Activated CD4-positive, alpha-beta T cell treated with anti-CD3 and anti-CD28 coated beads, Interleukin-2, amount 10 ng/mL, durations not matched to agents 24 days and 14 days (primary cell): Measurements from ENCODE around the gene ALG1L2. TPM values are rescaled to one million over a fixed set of nuclear protein-coding genes. Genes with fewer than 3 reads are reported as not detected.
"Not testable (repeated sequence)": the region's sequence is repeated elsewhere in the genome, so short reads cannot be mapped to it uniquely, and the experiment has no call there.

ENCODE experiments used
- DNase-seq: peaks from one replicate; pipeline ENCODE4 v3.0.0; 2022
- H3K27ac Mint-ChIP-seq: one replicate; pipeline ENCODE4 v1.8.0; 2022; ENCODE audit warnings: mild to moderate bottlenecking, mixed read lengths
- H3K27me3 Mint-ChIP-seq: one replicate; pipeline ENCODE4 v1.8.0; 2022; ENCODE audit warnings: mixed read lengths
- H3K36me3 Mint-ChIP-seq: one replicate; pipeline ENCODE4 v1.8.0; 2022; ENCODE audit warnings: low read depth, mild to moderate bottlenecking, mixed read lengths
- H3K4me1 Mint-ChIP-seq: one replicate; pipeline ENCODE4 v1.8.0; 2021; ENCODE audit warnings: mixed read lengths
- H3K4me3 Mint-ChIP-seq: one replicate; pipeline ENCODE4 v1.8.0; 2022; ENCODE audit warnings: mild to moderate bottlenecking, moderate library complexity, mixed read lengths
- H3K9me3 Mint-ChIP-seq: one replicate; pipeline ENCODE4 v1.8.0; 2021; ENCODE audit warnings: mixed read lengths
- intact Hi-C: fragments of 100-400 bp; cut with micrococcal nuclease; formaldehyde crosslinking; loops from one replicate; pipeline ENCODE4 v1.15.1; 2023
- total RNA-seq: library from RNA; stranded (reverse); gene quantifications from 2 replicates; pipeline ENCODE4 v1.2.3, GENCODE V29; 2022

The ALG1L2 gene
- total RNA-seq, 1 donor from 2014 or later: not detected

- intact Hi-C loops, H3K27ac Mint-ChIP-seq, H3K9me3 Mint-ChIP-seq, H3K36me3 Mint-ChIP-seq, DNase-seq, H3K4me1 Mint-ChIP-seq, H3K27me3 Mint-ChIP-seq, H3K4me3 Mint-ChIP-seq: not testable (repeated sequence)
Measured at GRCh38 chr3:130083363-130084090, 1.9 kb downstream of the ALG1L2 start.

DNA sequence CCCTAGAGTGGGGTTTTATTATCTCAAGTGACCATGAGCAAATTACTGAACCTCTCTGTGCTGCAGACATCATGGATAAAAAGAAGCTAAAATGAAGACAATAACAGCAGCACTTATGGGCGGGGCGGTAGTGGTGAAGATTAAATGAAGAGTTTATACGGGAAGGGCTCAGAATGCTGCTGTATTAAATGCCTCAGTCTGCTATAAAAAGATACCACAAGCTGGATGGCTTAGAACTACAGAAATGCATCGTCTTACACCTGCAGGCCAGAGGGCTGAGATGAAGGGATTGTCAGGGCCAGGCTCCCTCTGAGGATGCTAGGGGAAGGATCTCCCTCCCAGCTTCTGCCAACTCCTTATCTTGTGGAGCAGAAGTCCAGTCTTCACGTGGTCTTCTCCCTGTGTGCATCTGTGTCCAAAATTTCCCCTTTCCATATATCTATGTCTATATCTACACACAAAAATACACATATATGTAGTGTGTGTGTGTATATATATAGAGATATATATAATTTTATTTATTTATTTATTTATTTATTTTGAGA lies 2.9 kb downstream of the ALG1L2 start:
- H3K27ac Mint-ChIP-seq: no peak overlapping the region
- no peaks in the 10 kb centered on the region for H3K27me3 Mint-ChIP-seq
- no peak overlapping the region for H3K4me3 Mint-ChIP-seq
- H3K9me3 Mint-ChIP-seq: no peaks in the 10 kb centered on the region
- H3K4me1 Mint-ChIP-seq: no peaks in the 10 kb centered on the region
- H3K36me3 Mint-ChIP-seq: no peaks in the 10 kb centered on the region
- intact Hi-C loops: no loop called here
- DNase-seq: no peak

DNA sequence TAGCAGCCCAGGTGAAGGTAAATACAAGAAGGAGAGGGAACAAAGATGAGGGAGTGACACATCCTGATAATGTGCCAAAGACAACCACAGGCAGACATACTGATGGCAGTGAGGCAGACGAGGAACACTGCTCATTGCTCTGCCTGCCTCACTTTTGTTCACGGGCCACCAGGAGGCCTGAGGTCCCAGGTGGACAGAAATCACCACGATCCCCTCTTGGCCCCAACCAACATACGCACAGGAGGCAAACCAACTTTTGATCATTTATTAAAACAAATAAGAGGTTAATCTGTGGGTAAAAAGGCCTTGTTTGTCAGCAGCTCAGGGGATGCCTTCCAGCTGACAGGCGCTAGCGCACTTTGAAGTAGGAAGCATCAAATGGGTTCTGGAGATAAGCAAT lies 4.2 kb downstream of the ALG1L2 start:
- no peaks in the 10 kb centered on the region for H3K4me1 Mint-ChIP-seq
- H3K27me3 Mint-ChIP-seq: no peaks in the 10 kb centered on the region
- no peak for DNase-seq
- intact Hi-C loops: no loop called here
- no peak overlapping the region for H3K4me3 Mint-ChIP-seq
- H3K27ac Mint-ChIP-seq: no peak overlapping the region
- H3K9me3 Mint-ChIP-seq: no peaks in the 10 kb centered on the region
- no peaks in the 10 kb centered on the region for H3K36me3 Mint-ChIP-seq

DNA sequence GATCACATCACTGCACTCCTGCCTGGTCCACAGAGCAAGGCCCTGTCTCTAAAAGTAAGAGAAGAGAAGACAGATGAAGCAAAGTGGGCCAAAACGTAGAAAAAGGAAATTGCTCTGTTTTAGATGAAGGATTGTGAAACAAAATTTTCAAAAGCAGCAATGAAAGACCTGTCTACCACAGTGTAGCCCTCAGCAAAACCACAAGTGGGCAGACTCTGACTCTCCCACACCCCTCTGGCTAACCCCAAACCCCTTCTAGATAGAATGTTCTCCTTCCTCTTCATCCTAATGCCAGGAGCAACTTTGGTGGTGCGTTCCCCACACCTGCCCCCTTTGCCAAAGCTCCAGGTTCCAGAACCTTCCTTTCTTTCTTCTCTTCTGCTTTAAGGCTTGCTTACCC lies 5.0 kb downstream of the ALG1L2 start:
- DNase-seq, H3K9me3 Mint-ChIP-seq, H3K4me3 Mint-ChIP-seq, H3K27me3 Mint-ChIP-seq, intact Hi-C loops, H3K27ac Mint-ChIP-seq, H3K4me1 Mint-ChIP-seq, H3K36me3 Mint-ChIP-seq: not testable (repeated sequence)

- intact Hi-C loops: no loop called here
- Mint-ChIP-seq H3K4me3 (no peak overlapping the region), H3K27me3 (no peaks in the 10 kb centered on the region), H3K27ac (no peak overlapping the region), H3K9me3 (no peaks in the 10 kb centered on the region), H3K4me1 (peaks cover 1% of the 10 kb centered on the region), H3K36me3 (no peaks in the 10 kb centered on the region)
- DNase-seq: no peak
Measured at GRCh38 chr3:130088061-130088460, 6.4 kb downstream of the ALG1L2 start.

DNA sequence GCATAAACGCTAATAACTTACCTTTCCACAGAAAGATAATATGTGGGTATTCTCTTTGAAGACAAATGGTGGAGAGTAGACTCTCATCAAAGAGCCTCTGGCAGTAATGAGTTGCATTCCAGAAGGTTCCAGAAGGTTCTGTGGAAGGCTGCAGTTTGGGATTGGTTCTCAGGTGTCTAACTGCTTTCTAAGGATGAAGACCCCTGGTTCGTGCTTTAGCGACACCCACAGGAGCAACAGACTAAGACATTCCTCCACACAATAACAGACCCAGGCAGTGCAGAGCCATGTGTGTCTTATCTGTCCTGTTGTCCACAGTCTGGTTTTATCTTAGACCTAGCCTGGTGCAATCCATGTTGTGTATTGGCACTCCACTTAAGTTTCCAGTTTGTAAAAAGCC lies 9.1 kb downstream of the ALG1L2 start:
- intact Hi-C loops, H3K4me3 Mint-ChIP-seq: not testable (repeated sequence)

GRCh38 chr3:130091958-130092357 lies 10.3 kb downstream of the ALG1L2 start:
- Mint-ChIP-seq H3K4me3 (no peak overlapping the region), H3K27me3 (no peaks in the 10 kb centered on the region), H3K36me3 (no peaks in the 10 kb centered on the region), H3K9me3 (no peaks in the 10 kb centered on the region), H3K27ac (no peak overlapping the region), H3K4me1 (peaks cover 22% of the 10 kb centered on the region)
- no peak for DNase-seq
- intact Hi-C loops: no loop called here

More for the DNA sequence above, 9.1 kb downstream of the ALG1L2 start:
- H3K4me1 Mint-ChIP-seq: peaks cover 19% of the 10 kb centered on the region
- not testable (repeated sequence) for H3K9me3 Mint-ChIP-seq, H3K36me3 Mint-ChIP-seq, H3K27ac Mint-ChIP-seq, DNase-seq, H3K27me3 Mint-ChIP-seq

DNA sequence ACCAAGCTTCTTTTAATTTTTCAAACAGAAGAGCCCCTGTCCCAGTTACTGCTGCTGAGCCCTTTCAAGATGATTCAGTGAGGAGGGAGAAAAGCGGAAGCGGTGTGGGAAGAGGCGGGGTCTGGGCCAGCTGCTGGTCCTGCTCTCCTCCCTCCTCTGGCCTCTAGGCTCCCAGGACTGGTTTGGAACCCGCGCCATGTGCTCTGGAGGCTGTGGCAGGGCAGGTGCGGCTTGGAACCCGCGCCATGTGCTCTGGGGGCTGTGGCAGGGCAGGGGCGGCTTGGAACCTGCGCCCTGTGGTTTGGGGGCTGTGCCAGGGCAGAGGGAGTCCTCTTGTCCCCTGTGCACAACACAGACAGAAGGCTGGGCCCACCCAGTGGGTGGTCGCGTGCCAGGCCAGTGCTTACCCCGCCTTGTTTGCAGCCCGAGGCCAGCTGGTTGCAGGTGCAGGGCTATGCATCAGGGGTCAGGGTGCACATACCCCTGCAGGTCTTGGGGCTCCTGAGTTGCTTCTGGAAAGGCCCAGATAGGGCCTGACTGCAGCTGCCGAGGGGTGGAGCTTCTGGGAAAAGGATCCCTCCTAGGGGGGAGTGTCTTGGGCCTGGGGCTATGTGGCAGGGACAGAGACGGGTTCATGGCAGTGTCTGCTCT lies 12.2 kb downstream of the ALG1L2 start:
- Mint-ChIP-seq H3K36me3 (no peaks in the 10 kb centered on the region), H3K27ac (peak overlapping the region; percentile 72), H3K27me3 (no peaks in the 10 kb centered on the region), H3K4me3 (peak overlapping the region; percentile 71), H3K9me3 (no peaks in the 10 kb centered on the region), H3K4me1 (peaks cover 30% of the 10 kb centered on the region)
- DNase-seq: peak; percentile 77
- intact Hi-C loops: no loop called here

- H3K9me3 Mint-ChIP-seq, H3K36me3 Mint-ChIP-seq, H3K27me3 Mint-ChIP-seq, intact Hi-C loops: not testable (repeated sequence)
- H3K27ac Mint-ChIP-seq: peak overlapping the region; percentile 72
- peak; percentile 73 for DNase-seq
- H3K4me1 Mint-ChIP-seq: peaks cover 30% of the 10 kb centered on the region
- peak overlapping the region; percentile 71 for H3K4me3 Mint-ChIP-seq
Measured at GRCh38 chr3:130094491-130094941, 12.9 kb downstream of the ALG1L2 start.

- not testable (repeated sequence) for H3K4me3 Mint-ChIP-seq
Measured at GRCh38 chr3:130095858-130096257, 14.2 kb downstream of the ALG1L2 start.

DNA sequence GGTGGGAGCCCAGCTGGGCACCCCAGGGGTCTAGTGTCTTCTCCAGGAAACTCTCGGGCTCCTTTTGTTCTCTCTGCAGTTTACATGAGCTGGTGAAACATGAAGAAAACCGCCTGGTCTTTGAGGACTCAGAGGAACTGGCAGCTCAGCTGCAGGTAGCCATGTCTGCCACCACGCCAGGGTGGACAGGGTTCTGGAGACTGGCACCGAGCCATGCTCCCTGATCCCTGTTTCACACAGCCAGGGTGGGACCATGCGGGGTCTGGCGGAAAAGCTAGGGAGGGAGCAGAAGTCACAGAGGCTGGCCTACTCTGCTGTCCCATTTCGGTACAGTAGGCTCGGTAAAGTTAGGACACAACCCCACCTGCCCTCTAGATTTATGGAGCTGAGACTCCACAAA lies 15.5 kb downstream of the ALG1L2 start:
- peaks cover 30% of the 10 kb centered on the region for H3K4me1 Mint-ChIP-seq
- not testable (repeated sequence) for H3K4me3 Mint-ChIP-seq, H3K27ac Mint-ChIP-seq, H3K9me3 Mint-ChIP-seq, DNase-seq, H3K36me3 Mint-ChIP-seq, H3K27me3 Mint-ChIP-seq
- intact Hi-C loops: loop anchor here (5.0 kb wide), 1 partner anchor 70 kb away; no protein-coding TSS in a partner anchor

More at GRCh38 chr3:130095858-130096257, 14.2 kb downstream of the ALG1L2 start:
- H3K36me3 Mint-ChIP-seq, DNase-seq, H3K27me3 Mint-ChIP-seq, H3K9me3 Mint-ChIP-seq: not testable (repeated sequence)
- Mint-ChIP-seq H3K27ac (peak overlapping the region; percentile 45), H3K4me1 (peaks cover 30% of the 10 kb centered on the region)
- intact Hi-C loops: loop anchor here (5.0 kb wide), 1 partner anchor 69 kb away; no protein-coding TSS in a partner anchor

- H3K9me3 Mint-ChIP-seq, H3K27me3 Mint-ChIP-seq, H3K27ac Mint-ChIP-seq, H3K36me3 Mint-ChIP-seq, H3K4me3 Mint-ChIP-seq: not testable (repeated sequence)
- H3K4me1 Mint-ChIP-seq: peaks cover 29% of the 10 kb centered on the region
- DNase-seq: peak; percentile 87
- intact Hi-C loops: loop anchor here (5.0 kb wide), 1 partner anchor 71 kb away; no protein-coding TSS in a partner anchor
Measured at GRCh38 chr3:130097690-130098638, 16.3 kb downstream of the ALG1L2 start.

DNA sequence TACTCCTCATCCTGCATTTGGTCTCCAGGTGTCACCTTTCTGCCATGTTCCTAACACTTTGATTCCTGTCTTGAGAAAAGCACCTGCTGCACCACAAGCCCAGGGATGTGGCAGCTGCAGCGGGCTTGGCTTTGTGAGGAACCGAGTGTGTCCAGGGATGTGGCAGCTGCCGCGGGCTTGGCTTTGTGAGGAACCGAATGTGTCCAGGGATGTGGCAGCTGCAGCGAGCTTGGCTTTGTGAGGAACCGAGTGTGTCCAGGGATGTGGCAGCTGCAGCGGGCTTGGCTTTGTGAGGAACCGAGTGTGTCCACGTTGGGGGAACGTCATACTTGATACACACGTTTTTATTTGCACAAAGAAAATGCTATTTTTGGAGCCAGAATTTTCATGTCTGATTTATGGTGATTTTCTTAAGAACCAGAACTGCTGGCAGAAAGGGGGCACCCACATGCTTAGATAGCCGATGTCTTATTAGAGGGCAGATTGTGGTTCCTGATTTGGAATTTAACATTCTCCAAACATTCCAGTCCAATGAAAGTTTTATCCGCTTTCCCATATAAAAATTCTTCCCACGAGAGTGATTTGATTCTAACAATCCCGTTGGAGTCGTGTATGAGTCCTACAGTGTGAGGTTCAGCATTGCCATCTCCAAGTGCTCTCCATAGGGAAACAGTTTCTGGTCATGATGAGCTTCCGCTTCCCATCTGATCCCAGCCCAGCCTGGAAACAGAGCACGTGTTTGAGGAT lies 17.2 kb downstream of the ALG1L2 start:
- intact Hi-C loops: loop anchor here (5.0 kb wide), 1 partner anchor 72 kb away; no protein-coding TSS in a partner anchor
- H3K36me3 Mint-ChIP-seq, H3K9me3 Mint-ChIP-seq, H3K27ac Mint-ChIP-seq, H3K27me3 Mint-ChIP-seq, DNase-seq, H3K4me3 Mint-ChIP-seq: not testable (repeated sequence)
- H3K4me1 Mint-ChIP-seq: peaks cover 22% of the 10 kb centered on the region
